ENCODE measurements around the gene ESYT3. TPM values are rescaled to one million over a fixed set of nuclear protein-coding genes. Genes with fewer than 3 reads are reported as not detected.
"Not testable (repeated sequence)": the region's sequence is repeated elsewhere in the genome, so short reads cannot be mapped to it uniquely, and the experiment has no call there.

The ESYT3 gene
- total RNA-seq, 1 experiment from 2014 or later, result not detected

- Histone ChIP-seq H3K9ac (ENCODE audit: low read length) (no peak overlapping the region), H2AFZ (ENCODE audit: low read length) (no peak overlapping the region), H3K9me3 (ENCODE audit: low read length) (no peaks in the 10 kb centered on the region), H3K4me2 (ENCODE audit: low read depth, low read length, poor library complexity, severe bottlenecking) (no peak overlapping the region), H3K36me3 (ENCODE audit: insufficient read depth, low read length) (no peaks in the 10 kb centered on the region), H3K27ac (ENCODE audit: low read length) (no peak overlapping the region), H3K79me2 (ENCODE audit: low read length) (no peaks in the 10 kb centered on the region), H3K27me3 (ENCODE audit: low read length) (no peaks in the 10 kb centered on the region), H4K20me1 (ENCODE audit: insufficient read depth, low read depth, low read length) (no peaks in the 10 kb centered on the region), H3K9me2 (replicated peaks; ENCODE audit: insufficient read depth, low read length) (no peaks in the 10 kb centered on the region), H3K4me1 (ENCODE audit: low read length) (no peaks in the 10 kb centered on the region), H3K4me3 (ENCODE audit: low read length) (no peak overlapping the region)
- DNase-seq, result no peak
Measured at GRCh38 chr3:138450181-138450580, 15.8 kb downstream of the ESYT3 start.

- Histone ChIP-seq H3K4me3 (ENCODE audit: low read length) (no peak overlapping the region), H3K4me1 (ENCODE audit: low read length) (no peaks in the 10 kb centered on the region), H3K9me3 (ENCODE audit: low read length) (no peaks in the 10 kb centered on the region), H3K27me3 (ENCODE audit: low read length) (no peaks in the 10 kb centered on the region), H3K79me2 (ENCODE audit: low read length) (no peaks in the 10 kb centered on the region), H3K4me2 (ENCODE audit: low read depth, low read length, poor library complexity, severe bottlenecking) (no peak overlapping the region), H2AFZ (ENCODE audit: low read length) (no peak overlapping the region), H3K9me2 (replicated peaks; ENCODE audit: insufficient read depth, low read length) (no peaks in the 10 kb centered on the region), H3K9ac (ENCODE audit: low read length) (no peak overlapping the region), H4K20me1 (ENCODE audit: insufficient read depth, low read depth, low read length) (no peaks in the 10 kb centered on the region), H3K27ac (ENCODE audit: low read length) (no peak overlapping the region), H3K36me3 (ENCODE audit: insufficient read depth, low read length) (no peaks in the 10 kb centered on the region)
- DNase-seq, result no peak
Measured at GRCh38 chr3:138450704-138451424, 16.4 kb downstream of the ESYT3 start.

DNA sequence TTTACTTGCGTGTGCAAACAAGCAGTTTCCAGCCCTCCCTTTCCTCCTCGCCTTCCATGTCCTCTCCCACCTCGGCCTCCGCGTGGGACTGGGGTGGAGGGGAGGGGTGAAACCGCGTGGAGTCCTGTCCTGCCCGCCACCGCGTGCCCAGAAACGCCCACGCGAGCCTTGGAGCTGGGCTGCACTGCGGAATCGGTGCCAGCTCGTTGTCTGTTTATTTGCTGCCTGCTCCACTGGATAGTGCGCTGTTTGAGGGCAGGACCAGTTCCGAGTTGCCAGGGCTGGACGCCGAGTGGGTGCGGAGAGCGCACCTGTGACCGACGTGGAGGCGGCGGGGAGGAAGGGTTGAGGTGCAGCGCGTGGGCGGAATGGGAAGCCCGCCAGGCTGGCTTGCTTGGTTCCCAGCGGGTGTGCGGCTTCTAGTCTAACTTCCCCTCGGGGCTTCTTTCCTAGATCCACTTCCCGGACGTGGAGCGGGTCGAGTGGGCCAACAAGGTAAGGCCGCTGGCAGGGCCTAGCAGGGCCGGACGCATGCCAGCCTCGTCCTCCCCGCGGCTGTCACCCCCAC is 17.3 kb downstream of the ESYT3 start:
- DNase-seq, result no peak
- no peak overlapping the region for H3K27ac ChIP-seq (ENCODE audit: low read length)
- no peaks in the 10 kb centered on the region for H3K9me2 ChIP-seq (replicated peaks; ENCODE audit: insufficient read depth, low read length)
- H2AFZ ChIP-seq (ENCODE audit: low read length), result no peak overlapping the region
- H3K4me2 ChIP-seq (ENCODE audit: low read depth, low read length, poor library complexity, severe bottlenecking), result no peak overlapping the region
- H3K9ac ChIP-seq (ENCODE audit: low read length), result no peak overlapping the region
- no peaks in the 10 kb centered on the region for H3K4me1 ChIP-seq (ENCODE audit: low read length)
- H3K36me3 ChIP-seq (ENCODE audit: insufficient read depth, low read length), result no peaks in the 10 kb centered on the region
- H3K79me2 ChIP-seq (ENCODE audit: low read length), result no peaks in the 10 kb centered on the region
- H3K9me3 ChIP-seq (ENCODE audit: low read length), result no peaks in the 10 kb centered on the region
- H3K27me3 ChIP-seq (ENCODE audit: low read length), result no peaks in the 10 kb centered on the region
- H4K20me1 ChIP-seq (ENCODE audit: insufficient read depth, low read depth, low read length), result no peaks in the 10 kb centered on the region
- no peak overlapping the region for H3K4me3 ChIP-seq (ENCODE audit: low read length)

GRCh38 chr3:138452436-138452835 is 18.0 kb downstream of the ESYT3 start:
- H3K4me3 ChIP-seq (ENCODE audit: low read length), result no peak overlapping the region
- no peaks in the 10 kb centered on the region for H3K9me3 ChIP-seq (ENCODE audit: low read length)
- H3K27ac ChIP-seq (ENCODE audit: low read length), result no peak overlapping the region

GRCh38 chr3:138453940-138454339 is 19.5 kb downstream of the ESYT3 start:
- H3K9me3 ChIP-seq (ENCODE audit: low read length); H3K9me2 ChIP-seq (replicated peaks; ENCODE audit: insufficient read depth, low read length); DNase-seq: not testable (repeated sequence)

More at GRCh38 chr3:138452436-138452835, 18.0 kb downstream of the ESYT3 start:
- Histone ChIP-seq H3K4me2 (ENCODE audit: low read depth, low read length, poor library complexity, severe bottlenecking) (no peak overlapping the region), H4K20me1 (ENCODE audit: insufficient read depth, low read depth, low read length) (no peaks in the 10 kb centered on the region), H3K79me2 (ENCODE audit: low read length) (no peaks in the 10 kb centered on the region), H3K4me1 (ENCODE audit: low read length) (no peaks in the 10 kb centered on the region), H2AFZ (ENCODE audit: low read length) (no peak overlapping the region), H3K9ac (ENCODE audit: low read length) (no peak overlapping the region), H3K9me2 (replicated peaks; ENCODE audit: insufficient read depth, low read length) (no peaks in the 10 kb centered on the region), H3K36me3 (ENCODE audit: insufficient read depth, low read length) (no peaks in the 10 kb centered on the region), H3K27me3 (ENCODE audit: low read length) (no peaks in the 10 kb centered on the region)
- DNase-seq, result no peak

DNA sequence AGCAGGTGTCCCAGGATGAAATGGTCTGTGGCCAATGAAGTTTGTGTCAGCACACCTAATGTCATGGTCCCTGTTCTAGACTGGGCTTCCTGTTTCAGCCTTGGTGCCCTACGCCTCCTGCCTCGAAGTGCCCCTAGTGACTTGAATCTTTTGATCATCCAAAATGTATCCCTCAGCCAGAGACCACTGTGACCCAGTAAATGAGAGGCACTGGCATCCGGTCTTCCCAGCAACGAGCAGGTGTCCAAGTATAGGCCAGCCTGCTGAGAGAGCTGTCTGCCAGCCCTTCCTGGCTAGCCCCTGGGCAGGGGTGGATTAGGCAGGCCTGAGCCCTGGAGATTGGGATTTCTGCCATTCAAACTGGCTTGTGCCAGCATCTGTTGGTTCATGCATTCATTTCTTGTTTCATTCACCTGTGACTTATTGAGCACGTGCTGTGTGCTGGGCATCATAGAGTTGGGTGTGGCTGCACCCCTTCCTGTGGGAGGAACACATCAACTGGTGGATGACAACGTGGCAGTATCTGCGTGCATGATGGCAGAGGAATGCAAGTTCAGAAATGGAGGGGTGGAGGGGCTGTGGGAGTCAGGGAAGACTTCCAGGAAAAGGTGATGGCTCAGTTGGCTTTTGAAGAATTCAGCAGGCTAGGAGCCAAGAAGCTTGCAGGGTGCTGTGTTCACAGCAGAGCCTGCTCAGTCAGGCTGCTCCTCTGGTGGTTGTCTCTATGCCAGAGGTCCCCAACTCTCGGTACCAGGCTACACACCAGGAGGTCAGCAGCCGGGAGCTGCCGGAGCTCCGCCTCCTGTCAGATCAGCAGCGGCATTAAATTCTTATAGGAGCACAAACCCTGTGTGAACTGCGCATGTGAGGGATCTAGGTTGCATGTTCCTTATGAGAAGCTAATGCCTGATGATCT is 21.6 kb downstream of the ESYT3 start:
- H3K4me2 ChIP-seq (ENCODE audit: low read depth, low read length, poor library complexity, severe bottlenecking), result no peak overlapping the region

More at GRCh38 chr3:138453940-138454339, 19.5 kb downstream of the ESYT3 start:
- H3K4me1 ChIP-seq (ENCODE audit: low read length); H4K20me1 ChIP-seq (ENCODE audit: insufficient read depth, low read depth, low read length); H3K27ac ChIP-seq (ENCODE audit: low read length); H3K27me3 ChIP-seq (ENCODE audit: low read length); H3K79me2 ChIP-seq (ENCODE audit: low read length); H2AFZ ChIP-seq (ENCODE audit: low read length); H3K4me3 ChIP-seq (ENCODE audit: low read length); H3K9ac ChIP-seq (ENCODE audit: low read length); H3K4me2 ChIP-seq (ENCODE audit: low read depth, low read length, poor library complexity, severe bottlenecking); H3K36me3 ChIP-seq (ENCODE audit: insufficient read depth, low read length): not testable (repeated sequence)

GRCh38 chr3:138456961-138457862 is 22.8 kb downstream of the ESYT3 start:
- H3K79me2 ChIP-seq (ENCODE audit: low read length), result no peaks in the 10 kb centered on the region
- no peaks in the 10 kb centered on the region for H4K20me1 ChIP-seq (ENCODE audit: insufficient read depth, low read depth, low read length)
- H3K9me3 ChIP-seq (ENCODE audit: low read length), result no peaks in the 10 kb centered on the region
- H3K36me3 ChIP-seq (ENCODE audit: insufficient read depth, low read length), result no peaks in the 10 kb centered on the region
- H3K4me3 ChIP-seq (ENCODE audit: low read length), result no peak overlapping the region
- H3K4me1 ChIP-seq (ENCODE audit: low read length), result no peaks in the 10 kb centered on the region
- DNase-seq, result no peak
- no peaks in the 10 kb centered on the region for H3K27me3 ChIP-seq (ENCODE audit: low read length)
- no peak overlapping the region for H2AFZ ChIP-seq (ENCODE audit: low read length)
- no peak overlapping the region for H3K4me2 ChIP-seq (ENCODE audit: low read depth, low read length, poor library complexity, severe bottlenecking)
- H3K27ac ChIP-seq (ENCODE audit: low read length), result no peak overlapping the region
- H3K9ac ChIP-seq (ENCODE audit: low read length), result no peak overlapping the region
- H3K9me2 ChIP-seq (replicated peaks; ENCODE audit: insufficient read depth, low read length), result no peaks in the 10 kb centered on the region

More for the DNA sequence above, 21.6 kb downstream of the ESYT3 start:
- H3K9ac ChIP-seq (ENCODE audit: low read length), result no peak overlapping the region
- no peaks in the 10 kb centered on the region for H4K20me1 ChIP-seq (ENCODE audit: insufficient read depth, low read depth, low read length)
- no peaks in the 10 kb centered on the region for H3K4me1 ChIP-seq (ENCODE audit: low read length)
- H3K27me3 ChIP-seq (ENCODE audit: low read length), result no peaks in the 10 kb centered on the region
- H3K4me3 ChIP-seq (ENCODE audit: low read length), result no peak overlapping the region
- H3K27ac ChIP-seq (ENCODE audit: low read length), result no peak overlapping the region
- H3K36me3 ChIP-seq (ENCODE audit: insufficient read depth, low read length), result no peaks in the 10 kb centered on the region
- no peak for DNase-seq
- H3K79me2 ChIP-seq (ENCODE audit: low read length), result no peaks in the 10 kb centered on the region
- no peaks in the 10 kb centered on the region for H3K9me3 ChIP-seq (ENCODE audit: low read length)
- H2AFZ ChIP-seq (ENCODE audit: low read length), result no peak overlapping the region
- H3K9me2 ChIP-seq (replicated peaks; ENCODE audit: insufficient read depth, low read length), result no peaks in the 10 kb centered on the region

Data from Karpas-422 (cell line).